ENCODE measurements around the gene EP300. TPM values are rescaled to one million over a fixed set of nuclear protein-coding genes. Genes with fewer than 3 reads are reported as not detected.

The EP300 gene
- total RNA-seq, 2 donors from 2014 or later = 92.0 to 106 TPM

DNA sequence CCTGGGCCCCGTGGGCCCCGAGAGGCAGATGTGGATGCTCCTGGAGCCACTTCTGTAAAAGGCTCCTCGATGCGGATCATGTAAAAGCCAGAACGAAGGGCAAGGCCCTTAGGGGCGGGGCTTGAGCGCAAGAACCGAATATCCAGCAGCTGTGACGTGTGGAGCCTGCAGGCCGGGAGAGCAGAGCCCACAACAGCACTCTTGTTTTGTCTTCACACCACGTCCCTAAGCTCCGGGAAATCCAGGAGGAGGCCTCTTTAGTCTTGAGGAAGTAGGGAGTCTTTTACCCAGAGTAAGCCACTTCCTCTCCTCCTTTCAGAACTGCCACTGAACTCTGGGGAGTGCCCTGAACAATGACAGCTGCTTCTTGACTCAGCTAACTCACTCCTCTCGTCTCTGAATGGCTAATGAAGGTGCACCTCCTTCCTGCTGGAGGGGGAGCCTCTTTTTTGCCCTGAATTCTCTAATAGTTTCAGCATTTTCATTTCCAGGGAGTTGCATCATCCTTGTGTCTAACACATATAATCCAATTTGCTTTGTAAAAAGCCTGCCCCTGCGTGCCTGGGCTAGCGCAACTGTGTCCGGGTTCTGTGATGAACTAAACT, 125.3 kb downstream of the EP300 start:
- peak overlapping the region; percentile 42 for H3K4me3 Mint-ChIP-seq
- H3K36me3 Mint-ChIP-seq = peaks cover 10% of the 10 kb centered on the region
- ATAC-seq (peak; percentile 78 to 84), DNase-seq (ENCODE audit: low spot score) (no peak)
- no peaks in the 10 kb centered on the region for H3K27me3 Mint-ChIP-seq
- H3K9me3 Mint-ChIP-seq = no peaks in the 10 kb centered on the region
- peak overlapping the region; percentile 76 to 83 for H3K27ac Mint-ChIP-seq
- peaks cover 10 to 20% of the 10 kb centered on the region in 2 donors for H3K4me1 Mint-ChIP-seq (ENCODE audit: low read depth in 2 of 2)

DNA sequence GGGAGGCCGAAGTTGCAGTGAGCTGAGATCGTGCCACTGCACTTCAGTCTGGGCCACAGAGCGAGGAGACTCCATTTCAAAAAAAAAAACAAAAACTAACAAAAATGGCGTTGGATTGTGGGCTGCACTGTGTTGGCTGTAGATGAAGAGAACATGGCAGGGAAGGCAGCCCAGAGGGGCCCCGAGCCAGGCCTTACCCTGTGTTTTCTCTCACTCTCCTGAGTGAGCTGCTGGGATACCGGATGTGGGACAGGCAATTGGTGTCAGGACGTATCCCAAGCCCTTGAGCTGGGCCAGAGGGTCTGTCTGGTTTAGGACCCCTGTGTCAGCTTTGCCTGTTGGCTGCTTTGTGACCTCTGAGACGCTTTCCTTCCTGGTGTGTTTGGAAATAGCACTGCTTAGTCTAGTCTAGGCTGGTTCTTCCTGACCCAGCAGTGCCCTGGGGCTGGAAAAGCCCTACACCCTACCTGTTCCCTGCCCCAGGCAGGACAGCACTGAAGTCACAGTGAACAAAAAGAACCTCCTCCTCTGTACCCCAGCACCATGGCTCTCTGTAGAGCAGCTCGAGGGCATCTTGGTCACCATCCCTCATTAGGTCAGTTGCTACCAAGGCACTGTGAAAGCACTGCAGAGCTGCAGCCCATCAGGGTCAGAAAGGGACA, 130.6 kb downstream of the EP300 start:
- Mint-ChIP-seq H3K4me3 (no peak overlapping the region), H3K27ac (no peak overlapping the region), H3K27me3 (no peaks in the 10 kb centered on the region), H3K36me3 (peaks cover 10% of the 10 kb centered on the region), H3K4me1 (ENCODE audit: low read depth in 2 of 2) (peaks cover 1 to 3% of the 10 kb centered on the region in 2 donors), H3K9me3 (no peaks in the 10 kb centered on the region)
- ATAC-seq = no peak
- no peak for DNase-seq (ENCODE audit: low spot score)

DNA sequence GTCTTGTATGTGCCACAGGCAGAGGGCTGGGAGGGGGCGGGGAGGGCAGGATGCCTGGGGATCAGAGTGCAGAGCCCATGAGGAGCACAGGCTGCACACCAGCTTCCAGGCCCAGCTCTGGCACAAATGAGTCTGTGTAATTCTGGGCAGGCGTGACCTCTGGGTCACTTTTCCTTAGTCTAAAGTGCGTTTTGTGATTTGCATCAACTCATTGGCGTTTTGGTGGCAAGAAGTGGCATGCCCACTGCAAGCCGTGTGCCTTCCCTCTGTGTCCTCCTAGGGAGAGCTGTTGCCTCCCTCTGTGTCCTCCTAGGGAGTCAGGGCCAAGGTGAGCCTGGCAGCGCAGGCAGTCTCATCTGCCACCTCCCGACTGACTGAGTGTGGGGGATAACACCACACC, 131.1 kb downstream of the EP300 start:
- Mint-ChIP-seq H3K27me3 (no peaks in the 10 kb centered on the region), H3K4me1 (ENCODE audit: low read depth in 2 of 2) (peaks cover 0 to 2% of the 10 kb centered on the region in 2 donors), H3K36me3 (peaks cover 10% of the 10 kb centered on the region), H3K4me3 (no peak overlapping the region), H3K27ac (no peak overlapping the region), H3K9me3 (no peaks in the 10 kb centered on the region)
- ATAC-seq = no peak
- no peak for DNase-seq (ENCODE audit: low spot score)

DNA sequence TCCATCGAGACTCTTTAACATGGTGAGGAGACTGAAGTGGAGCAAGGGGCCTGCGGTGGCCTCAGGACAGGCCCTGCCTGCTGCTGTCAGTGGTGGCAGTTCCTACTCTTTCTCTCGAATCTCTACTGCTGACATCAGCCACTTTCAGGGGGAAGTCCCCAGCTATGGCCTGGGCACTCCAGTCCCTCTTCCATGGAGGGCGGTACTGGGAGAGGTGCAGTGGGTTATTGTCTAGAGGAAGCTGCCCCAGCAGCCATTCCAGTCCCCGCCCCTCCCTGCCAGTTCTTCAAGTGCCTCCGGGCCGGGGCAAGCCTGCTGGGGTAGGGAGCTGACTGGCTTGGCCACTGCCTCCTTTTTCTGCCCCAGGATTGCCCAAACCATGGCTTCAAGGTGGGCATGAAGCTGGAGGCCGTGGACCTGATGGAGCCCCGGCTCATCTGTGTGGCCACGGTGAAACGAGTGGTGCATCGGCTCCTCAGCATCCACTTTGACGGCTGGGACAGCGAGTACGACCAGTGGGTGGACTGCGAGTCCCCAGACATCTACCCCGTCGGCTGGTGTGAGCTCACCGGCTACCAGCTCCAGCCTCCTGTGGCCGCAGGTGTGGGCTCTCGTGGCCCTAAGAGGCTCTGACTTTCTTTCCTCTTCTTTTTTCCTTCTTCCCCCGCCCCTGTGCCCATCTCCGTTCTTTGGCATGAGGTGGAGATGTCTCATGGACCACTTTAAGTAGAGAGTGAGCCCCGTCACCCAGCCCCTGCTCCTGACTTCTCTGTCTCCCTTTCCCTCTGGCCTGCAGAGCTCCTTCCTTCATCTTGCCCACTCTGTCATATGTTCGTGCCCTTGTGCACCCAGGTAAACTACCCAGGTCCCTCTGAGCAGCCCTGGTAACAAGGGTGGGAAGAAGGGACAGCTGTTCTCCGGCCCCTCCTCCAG, 134.6 kb downstream of the EP300 start:
- DNase-seq (ENCODE audit: low spot score) = no peak
- H3K4me1 Mint-ChIP-seq (ENCODE audit: low read depth in 2 of 2) = no peaks in the 10 kb centered on the region
- no peaks in the 10 kb centered on the region for H3K9me3 Mint-ChIP-seq
- H3K36me3 Mint-ChIP-seq = peaks cover 5% of the 10 kb centered on the region
- H3K27me3 Mint-ChIP-seq = no peaks in the 10 kb centered on the region
- no peak overlapping the region for H3K4me3 Mint-ChIP-seq
- ATAC-seq = no peak
- no peak overlapping the region for H3K27ac Mint-ChIP-seq

DNA sequence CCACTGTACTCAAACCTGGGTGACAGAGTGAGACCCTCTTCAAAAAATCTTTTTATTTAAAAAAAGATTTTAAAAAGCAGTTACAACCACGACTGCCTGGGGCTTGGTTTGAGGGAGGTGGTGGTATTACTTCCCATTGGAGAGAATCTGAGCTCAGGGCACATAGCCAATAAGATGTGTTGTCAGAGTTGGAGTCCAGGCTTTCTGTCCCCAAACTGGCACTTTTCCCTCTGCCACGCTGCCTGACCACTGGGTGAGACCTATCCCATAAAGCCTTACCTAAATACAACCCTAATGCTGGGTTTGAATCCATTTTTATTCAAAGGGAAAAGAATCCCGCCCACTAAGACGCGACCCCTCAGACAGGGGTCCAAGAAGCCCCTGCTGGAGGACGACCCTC, 136.8 kb downstream of the EP300 start:
- peaks cover 5% of the 10 kb centered on the region for H3K36me3 Mint-ChIP-seq
- H3K27me3 Mint-ChIP-seq = no peaks in the 10 kb centered on the region
- H3K4me3 Mint-ChIP-seq = no peak overlapping the region
- H3K4me1 Mint-ChIP-seq (ENCODE audit: low read depth in 2 of 2) = peaks cover 0 to 3% of the 10 kb centered on the region in 2 donors
- no peaks in the 10 kb centered on the region for H3K9me3 Mint-ChIP-seq
- DNase-seq (ENCODE audit: low spot score) (no peak), ATAC-seq (no peak)
- no peak overlapping the region for H3K27ac Mint-ChIP-seq

Other genes with a start within 250 kb of the EP300 start
- 100 to 1,000 TPM; 119 to 126 TPM for gene ST13, start 236.0 kb upstream of the EP300 start, total RNA-seq
- 10 to 100 TPM; 16.2 to 26.1 TPM for gene XPNPEP3, start 235.4 kb upstream of the EP300 start, total RNA-seq
- not detected for gene DNAJB7, start 230.5 kb upstream of the EP300 start, total RNA-seq
- gene RBX1, start 141.2 kb upstream of the EP300 start, total RNA-seq = 10 to 100 TPM; 47.8 to 65.9 TPM
- gene L3MBTL2, start 112.7 kb downstream of the EP300 start, total RNA-seq = 10 to 100 TPM; 42.6 to 71.1 TPM
- gene CHADL, start 148.3 kb downstream of the EP300 start, total RNA-seq = under 1 TPM; 0.40 to 0.45 TPM
- 100 to 1,000 TPM; 101 to 216 TPM for gene RANGAP1, start 193.6 kb downstream of the EP300 start, total RNA-seq
- 10 to 100 TPM; 51.2 to 68.9 TPM for gene ZC3H7B, start 208.9 kb downstream of the EP300 start, total RNA-seq